Measurements from ENCODE around the gene GDPD5.

DNA sequence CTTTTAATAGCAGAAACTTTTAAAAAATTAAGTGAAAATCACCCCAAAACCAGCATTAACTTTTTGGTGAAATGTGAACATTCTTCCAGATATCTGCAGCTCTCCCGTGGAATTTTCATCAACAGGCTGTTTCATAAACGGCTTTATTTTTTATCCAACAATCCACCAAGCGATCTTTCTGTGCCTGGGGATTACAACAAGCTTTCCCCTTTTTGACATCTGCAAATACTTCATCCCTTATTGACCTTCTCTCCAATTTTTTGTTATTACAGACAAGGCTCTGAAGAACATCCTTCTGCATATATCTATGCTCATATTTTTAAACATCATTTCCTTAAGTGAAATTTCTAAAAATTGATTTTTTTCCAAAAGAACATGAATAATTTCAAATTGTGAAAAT lies 30.5 kb upstream of the GDPD5 start:
- TF ChIP-seq, protein P1, sequence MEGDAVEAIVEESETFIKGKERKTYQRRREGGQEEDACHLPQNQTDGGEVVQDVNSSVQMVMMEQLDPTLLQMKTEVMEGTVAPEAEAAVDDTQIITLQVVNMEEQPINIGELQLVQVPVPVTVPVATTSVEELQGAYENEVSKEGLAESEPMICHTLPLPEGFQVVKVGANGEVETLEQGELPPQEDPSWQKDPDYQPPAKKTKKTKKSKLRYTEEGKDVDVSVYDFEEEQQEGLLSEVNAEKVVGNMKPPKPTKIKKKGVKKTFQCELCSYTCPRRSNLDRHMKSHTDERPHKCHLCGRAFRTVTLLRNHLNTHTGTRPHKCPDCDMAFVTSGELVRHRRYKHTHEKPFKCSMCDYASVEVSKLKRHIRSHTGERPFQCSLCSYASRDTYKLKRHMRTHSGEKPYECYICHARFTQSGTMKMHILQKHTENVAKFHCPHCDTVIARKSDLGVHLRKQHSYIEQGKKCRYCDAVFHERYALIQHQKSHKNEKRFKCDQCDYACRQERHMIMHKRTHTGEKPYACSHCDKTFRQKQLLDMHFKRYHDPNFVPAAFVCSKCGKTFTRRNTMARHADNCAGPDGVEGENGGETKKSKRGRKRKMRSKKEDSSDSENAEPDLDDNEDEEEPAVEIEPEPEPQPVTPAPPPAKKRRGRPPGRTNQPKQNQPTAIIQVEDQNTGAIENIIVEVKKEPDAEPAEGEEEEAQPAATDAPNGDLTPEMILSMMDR (IDR thresholded peaks at IDR 0.05; ENCODE audit: low read depth, low read length, poor library complexity, severe bottlenecking), result no peak
- TF ChIP-seq EZH2phosphoT487 (IDR thresholded peaks at IDR 0.05; ENCODE audit: borderline replicate concordance, low read length), result no peak

Data from DOHH2 (cell line).